ENCODE data around the gene RNF217. TPM values are rescaled to one million over a fixed set of nuclear protein-coding genes. Genes with fewer than 3 reads are reported as not detected.

RNF217 gene
- total and polyA plus RNA-seq, 4 donors = 8.1 to 23.9 (median 16.5) TPM

GRCh38 chr6:125098253-125098652 is 136.0 kb downstream of the RNF217 start:
- no peak for DNase-seq (ENCODE audit: low read depth in 4 of 6, low spot score in 6 of 6)
- no peaks in the 10 kb centered on the region for H3K36me3 ChIP-seq (ENCODE audit: control insufficient read depth, insufficient read depth, low read length)
- H3K4me1 ChIP-seq (ENCODE audit: control insufficient read depth, insufficient read depth, low read length) = peaks cover 6% of the 10 kb centered on the region
- H3K27me3 ChIP-seq (ENCODE audit: control insufficient read depth, insufficient read depth, low read length) = peaks cover 10% of the 10 kb centered on the region
- no peak overlapping the region for H3K4me3 ChIP-seq (ENCODE audit: low read depth, low read length)
- no peaks in the 10 kb centered on the region for H3K9me3 ChIP-seq (ENCODE audit: control insufficient read depth, insufficient read depth, low read length)
- H3K27ac ChIP-seq (ENCODE audit: low read depth, low read length) = no peak overlapping the region
- 80% methylated on average over 2 of the region's 4 CpGs for WGBS (ENCODE audit: insufficient coverage)

DNA sequence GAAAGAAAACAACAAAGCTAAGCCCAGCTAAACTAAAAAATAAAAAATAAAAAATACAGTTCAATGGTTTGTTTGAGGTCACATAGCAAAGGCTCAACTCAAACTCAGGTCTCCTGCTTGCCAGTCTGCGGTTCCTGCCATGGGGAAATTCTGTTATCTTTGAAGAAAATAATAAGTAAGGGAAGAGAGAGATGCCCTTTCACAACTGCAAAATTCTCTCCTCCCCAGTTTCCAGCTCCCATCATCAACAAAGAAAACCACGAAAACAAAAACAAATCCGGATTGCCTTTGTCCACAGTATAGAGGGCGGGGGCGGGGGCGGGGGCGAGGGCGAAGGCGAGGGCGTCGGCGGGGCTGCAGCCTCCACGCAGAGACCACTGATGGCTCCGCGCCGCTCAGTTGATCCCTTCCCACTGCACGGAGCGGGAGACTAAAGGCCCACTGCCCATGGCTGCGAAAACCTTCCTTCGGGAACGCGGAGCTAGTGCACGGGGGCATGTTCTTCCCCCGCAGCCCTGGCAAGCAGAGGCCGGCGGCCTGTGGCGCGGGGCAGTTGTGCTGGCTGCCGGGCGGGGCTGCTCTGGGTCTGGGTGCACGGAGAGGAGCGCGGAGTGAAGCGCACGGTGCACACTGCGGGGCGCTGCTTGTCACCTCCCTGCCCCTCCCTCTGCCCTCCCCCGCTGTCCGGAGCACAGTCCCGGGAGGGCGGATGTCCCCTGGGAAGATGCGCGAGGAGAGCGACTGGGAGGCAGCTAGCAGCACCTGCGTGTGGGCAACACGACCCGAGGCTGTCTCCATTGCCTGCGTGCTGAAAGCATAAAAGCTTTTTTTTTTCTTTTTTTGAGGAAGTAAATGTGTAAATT is 137.2 kb downstream of the RNF217 start:
- H3K4me3 ChIP-seq (ENCODE audit: low read depth, low read length) = peak overlapping the region; percentile 51
- H3K27me3 ChIP-seq (ENCODE audit: control insufficient read depth, insufficient read depth, low read length) = peaks cover 10% of the 10 kb centered on the region
- H3K9me3 ChIP-seq (ENCODE audit: control insufficient read depth, insufficient read depth, low read length) = no peaks in the 10 kb centered on the region
- DNase-seq (ENCODE audit: low read depth in 4 of 6, low spot score in 6 of 6) = peak in 2 of 6 donors; percentile 63 to 70
- H3K36me3 ChIP-seq (ENCODE audit: control insufficient read depth, insufficient read depth, low read length) = no peaks in the 10 kb centered on the region
- peaks cover 6% of the 10 kb centered on the region for H3K4me1 ChIP-seq (ENCODE audit: control insufficient read depth, insufficient read depth, low read length)
- under 1% methylated on average over 43 of the region's 48 CpGs for WGBS (ENCODE audit: insufficient coverage)
- no peak overlapping the region for H3K27ac ChIP-seq (ENCODE audit: low read depth, low read length)

- Histone ChIP-seq H3K4me1 (ENCODE audit: control insufficient read depth, insufficient read depth, low read length) (peaks cover 6% of the 10 kb centered on the region), H3K27ac (ENCODE audit: low read depth, low read length) (no peak overlapping the region), H3K9me3 (ENCODE audit: control insufficient read depth, insufficient read depth, low read length) (no peaks in the 10 kb centered on the region)
Measured at GRCh38 chr6:125100074-125100652, 137.9 kb downstream of the RNF217 start.

DNA sequence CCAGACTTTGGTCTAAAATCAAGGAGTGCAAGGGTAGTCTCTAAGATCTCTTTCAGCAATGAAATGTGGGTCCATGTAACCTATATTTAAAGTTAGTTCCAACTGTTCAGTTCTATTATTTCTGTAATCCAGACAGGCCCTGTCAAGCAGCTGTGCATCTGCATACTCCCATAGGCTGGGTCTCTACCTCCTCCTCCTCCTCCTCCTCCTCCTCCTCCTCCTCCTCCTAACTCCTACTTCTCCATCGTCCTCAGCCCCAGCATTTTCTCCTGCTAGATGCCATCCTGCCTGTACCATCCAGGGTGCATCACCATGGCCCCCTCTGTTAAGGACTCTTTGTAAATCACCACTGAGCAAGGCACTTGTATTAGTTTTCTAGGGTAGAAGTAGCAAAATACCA is 138.9 kb downstream of the RNF217 start:
- Histone ChIP-seq H3K4me3 (ENCODE audit: low read depth, low read length) (no peak overlapping the region), H3K36me3 (ENCODE audit: control insufficient read depth, insufficient read depth, low read length) (no peaks in the 10 kb centered on the region), H3K27ac (ENCODE audit: low read depth, low read length) (no peak overlapping the region), H3K4me1 (ENCODE audit: control insufficient read depth, insufficient read depth, low read length) (peaks cover 6% of the 10 kb centered on the region), H3K27me3 (ENCODE audit: control insufficient read depth, insufficient read depth, low read length) (peaks cover 15% of the 10 kb centered on the region), H3K9me3 (ENCODE audit: control insufficient read depth, insufficient read depth, low read length) (no peaks in the 10 kb centered on the region)
- WGBS (ENCODE audit: insufficient coverage) = no CpG with 5 or more reads among the region's 1 CpG
- no peak for DNase-seq (ENCODE audit: low read depth in 4 of 6, low spot score in 6 of 6)

More at GRCh38 chr6:125100074-125100652, 137.9 kb downstream of the RNF217 start:
- no peaks in the 10 kb centered on the region for H3K36me3 ChIP-seq (ENCODE audit: control insufficient read depth, insufficient read depth, low read length)
- H3K27me3 ChIP-seq (ENCODE audit: control insufficient read depth, insufficient read depth, low read length) = peaks cover 10% of the 10 kb centered on the region
- WGBS (ENCODE audit: insufficient coverage) = 60% methylated on average over 4 of the region's 10 CpGs
- DNase-seq (ENCODE audit: low read depth in 4 of 6, low spot score in 6 of 6) = no peak
- peak overlapping the region; percentile 51 for H3K4me3 ChIP-seq (ENCODE audit: low read depth, low read length)

DNA sequence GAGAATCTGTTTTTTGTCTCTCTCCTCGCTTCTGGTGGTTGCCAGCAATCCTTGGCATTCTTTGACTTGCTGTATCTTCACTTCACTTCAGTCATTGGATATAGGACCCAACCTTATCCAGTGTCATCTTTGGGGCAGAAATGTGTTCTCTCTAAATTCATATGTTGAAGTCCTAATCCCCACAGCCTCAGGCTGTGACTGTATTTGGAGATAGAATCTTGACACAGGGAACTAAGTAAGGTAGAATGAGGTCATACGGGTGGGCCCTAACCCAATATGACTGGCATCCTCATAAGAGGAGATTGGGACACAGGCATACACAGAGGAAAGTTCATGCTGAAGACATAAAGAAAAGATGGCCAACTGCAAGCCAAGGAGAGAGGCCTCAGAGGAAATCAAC is 139.4 kb downstream of the RNF217 start:
- no peak overlapping the region for H3K27ac ChIP-seq (ENCODE audit: low read depth, low read length)
- no peaks in the 10 kb centered on the region for H3K9me3 ChIP-seq (ENCODE audit: control insufficient read depth, insufficient read depth, low read length)
- H3K4me3 ChIP-seq (ENCODE audit: low read depth, low read length) = no peak overlapping the region
- WGBS (ENCODE audit: insufficient coverage) = 85% methylated on average over 2 of the region's 2 CpGs
- no peaks in the 10 kb centered on the region for H3K36me3 ChIP-seq (ENCODE audit: control insufficient read depth, insufficient read depth, low read length)
- H3K27me3 ChIP-seq (ENCODE audit: control insufficient read depth, insufficient read depth, low read length) = peaks cover 15% of the 10 kb centered on the region
- peaks cover 6% of the 10 kb centered on the region for H3K4me1 ChIP-seq (ENCODE audit: control insufficient read depth, insufficient read depth, low read length)
- no peak for DNase-seq (ENCODE audit: low read depth in 4 of 6, low spot score in 6 of 6)

GRCh38 chr6:125102411-125102810 is 140.2 kb downstream of the RNF217 start:
- no peak for DNase-seq (ENCODE audit: low read depth in 4 of 6, low spot score in 6 of 6)
- whole genome bisulfite sequencing (ENCODE audit: insufficient coverage) = no CpG with 5 or more reads among the region's 3 CpGs
- Histone ChIP-seq H3K9me3 (ENCODE audit: control insufficient read depth, insufficient read depth, low read length) (peaks cover 1% of the 10 kb centered on the region), H3K36me3 (ENCODE audit: control insufficient read depth, insufficient read depth, low read length) (no peaks in the 10 kb centered on the region), H3K4me1 (ENCODE audit: control insufficient read depth, insufficient read depth, low read length) (peaks cover 6% of the 10 kb centered on the region), H3K27ac (ENCODE audit: low read depth, low read length) (no peak overlapping the region), H3K4me3 (ENCODE audit: low read depth, low read length) (no peak overlapping the region), H3K27me3 (ENCODE audit: control insufficient read depth, insufficient read depth, low read length) (peaks cover 15% of the 10 kb centered on the region)

DNA sequence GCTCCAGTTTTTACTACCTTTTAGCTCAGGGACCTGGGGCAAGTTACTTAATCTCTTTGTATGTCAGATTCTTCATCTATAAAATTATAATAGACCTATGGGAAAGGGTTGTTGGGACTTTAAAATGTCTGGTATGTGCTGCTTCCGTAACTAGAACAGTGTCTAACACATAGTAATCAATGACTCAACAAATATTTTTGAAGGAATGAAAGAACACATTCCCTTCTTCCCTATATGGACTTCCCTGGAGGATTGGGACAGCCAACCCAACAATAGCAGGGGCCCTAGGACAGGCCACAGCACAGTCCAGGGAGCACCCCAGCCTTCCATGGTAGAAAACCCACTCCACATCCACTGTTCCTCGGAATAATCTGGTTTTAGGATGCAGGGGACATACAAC is 140.7 kb downstream of the RNF217 start:
- H3K9me3 ChIP-seq (ENCODE audit: control insufficient read depth, insufficient read depth, low read length) = peaks cover 1% of the 10 kb centered on the region
- DNase-seq (ENCODE audit: low read depth in 4 of 6, low spot score in 6 of 6) = no peak
- no CpG with 5 or more reads among the region's 2 CpGs for WGBS (ENCODE audit: insufficient coverage)
- H3K27ac ChIP-seq (ENCODE audit: low read depth, low read length) = no peak overlapping the region
- peaks cover 15% of the 10 kb centered on the region for H3K27me3 ChIP-seq (ENCODE audit: control insufficient read depth, insufficient read depth, low read length)
- no peaks in the 10 kb centered on the region for H3K36me3 ChIP-seq (ENCODE audit: control insufficient read depth, insufficient read depth, low read length)
- no peak overlapping the region for H3K4me3 ChIP-seq (ENCODE audit: low read depth, low read length)
- H3K4me1 ChIP-seq (ENCODE audit: control insufficient read depth, insufficient read depth, low read length) = peaks cover 6% of the 10 kb centered on the region

DNA sequence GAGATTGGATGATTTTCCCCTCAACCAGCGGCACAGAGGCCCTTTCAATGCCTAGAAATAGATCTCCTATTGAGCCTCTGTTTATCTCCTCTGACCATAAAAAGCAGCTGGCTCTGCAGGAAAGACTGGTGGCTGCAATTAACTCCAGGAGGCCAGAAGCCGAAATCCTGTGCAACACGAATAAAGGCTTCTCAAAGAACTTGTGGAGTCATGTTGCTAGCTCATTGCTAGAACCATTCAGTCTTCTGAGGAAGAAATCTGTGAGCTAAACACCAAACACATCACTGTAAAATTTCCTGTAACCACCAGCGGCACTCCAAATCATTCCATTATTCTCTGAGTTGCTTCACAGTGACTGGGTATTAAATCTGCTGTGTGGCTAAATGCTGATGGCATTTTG is 142.2 kb downstream of the RNF217 start:
- DNase-seq (ENCODE audit: low read depth in 4 of 6, low spot score in 6 of 6) = peak in 3 of 6 donors; percentile 33 to 77 (median 70)
- Histone ChIP-seq H3K27ac (ENCODE audit: low read depth, low read length) (no peak overlapping the region), H3K27me3 (ENCODE audit: control insufficient read depth, insufficient read depth, low read length) (peaks cover 10% of the 10 kb centered on the region), H3K4me3 (ENCODE audit: low read depth, low read length) (no peak overlapping the region), H3K4me1 (ENCODE audit: control insufficient read depth, insufficient read depth, low read length) (peaks cover 6% of the 10 kb centered on the region), H3K9me3 (ENCODE audit: control insufficient read depth, insufficient read depth, low read length) (peaks cover 5% of the 10 kb centered on the region), H3K36me3 (ENCODE audit: control insufficient read depth, insufficient read depth, low read length) (no peaks in the 10 kb centered on the region)
- 0% methylated on average over 2 of the region's 4 CpGs for WGBS (ENCODE audit: insufficient coverage)

- H3K27me3 ChIP-seq (ENCODE audit: control insufficient read depth, insufficient read depth, low read length) = peaks cover 7% of the 10 kb centered on the region
- H3K27ac ChIP-seq (ENCODE audit: low read depth, low read length) = no peak overlapping the region
- peaks cover 19% of the 10 kb centered on the region for H3K9me3 ChIP-seq (ENCODE audit: control insufficient read depth, insufficient read depth, low read length)
- H3K4me1 ChIP-seq (ENCODE audit: control insufficient read depth, insufficient read depth, low read length) = no peaks in the 10 kb centered on the region
- no CpG with 5 or more reads among the region's 5 CpGs for WGBS (ENCODE audit: insufficient coverage)
- no peaks in the 10 kb centered on the region for H3K36me3 ChIP-seq (ENCODE audit: control insufficient read depth, insufficient read depth, low read length)
- DNase-seq (ENCODE audit: low read depth in 4 of 6, low spot score in 6 of 6) = no peak
- H3K4me3 ChIP-seq (ENCODE audit: low read depth, low read length) = no peak overlapping the region
Measured at GRCh38 chr6:125107048-125107447, 144.8 kb downstream of the RNF217 start.

DNA sequence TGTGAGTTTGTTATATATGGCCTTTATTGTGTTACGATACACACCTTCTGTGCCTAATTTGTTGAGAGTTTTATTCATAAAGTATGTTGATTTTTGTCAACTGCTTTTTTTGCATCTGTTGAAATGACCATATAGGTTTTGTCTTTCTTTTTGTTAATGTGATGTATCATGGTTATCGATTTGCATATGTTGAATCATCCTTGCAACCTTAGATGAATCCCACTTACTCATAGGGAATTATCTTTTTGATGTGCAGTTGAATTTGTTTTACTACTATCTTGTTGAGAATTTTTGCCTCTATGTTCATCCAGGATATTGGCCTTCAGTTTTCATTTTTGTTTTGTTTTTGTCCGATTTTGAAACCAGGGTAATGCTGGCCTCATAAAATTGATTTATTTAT is 145.7 kb downstream of the RNF217 start:
- Histone ChIP-seq H3K9me3 (ENCODE audit: control insufficient read depth, insufficient read depth, low read length) (peaks cover 19% of the 10 kb centered on the region), H3K27ac (ENCODE audit: low read depth, low read length) (no peak overlapping the region), H3K36me3 (ENCODE audit: control insufficient read depth, insufficient read depth, low read length) (no peaks in the 10 kb centered on the region), H3K27me3 (ENCODE audit: control insufficient read depth, insufficient read depth, low read length) (peaks cover 7% of the 10 kb centered on the region), H3K4me3 (ENCODE audit: low read depth, low read length) (no peak overlapping the region), H3K4me1 (ENCODE audit: control insufficient read depth, insufficient read depth, low read length) (no peaks in the 10 kb centered on the region)
- WGBS (ENCODE audit: insufficient coverage) = 100% methylated on average over 1 of the region's 3 CpGs
- no peak for DNase-seq (ENCODE audit: low read depth in 4 of 6, low spot score in 6 of 6)

All from spinal cord (tissue), 10 donors.